Measurements from ENCODE around the gene FAM193A.
A peak's percentile ranks its signal among the peaks of the same experiment; 100 is the strongest.
"Not testable (repeated sequence)": the region's sequence is repeated elsewhere in the genome, so short reads cannot be mapped to it uniquely, and the experiment has no call there.

Gene FAM193A

GRCh38 chr4:2733001-2733843 lies 196.8 kb downstream of the FAM193A start:
- no peak for DNase-seq

- DNase-seq, result no peak
Observed at GRCh38 chr4:2733844-2734574, 197.6 kb downstream of the FAM193A start.

GRCh38 chr4:2734612-2735011 lies 198.2 kb downstream of the FAM193A start:
- DNase-seq, result no peak

DNA sequence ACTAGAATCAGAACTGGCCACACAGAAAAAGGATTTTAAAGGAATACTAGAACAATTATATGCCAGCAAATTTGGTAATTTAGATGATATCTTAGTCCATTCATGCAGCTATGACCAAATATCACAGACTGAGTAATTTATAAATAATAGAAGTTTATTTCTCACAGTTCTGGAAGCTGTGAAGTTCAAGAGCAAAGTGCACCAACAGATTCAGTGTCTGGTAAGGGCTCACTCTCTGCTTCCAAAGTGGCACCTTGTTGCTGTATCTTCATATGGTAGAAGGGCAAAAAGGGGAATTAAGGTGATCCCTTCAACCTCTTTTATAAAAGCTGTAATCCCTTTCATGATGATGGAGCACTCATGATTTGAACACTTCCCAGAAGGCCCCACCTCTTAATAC lies 199.4 kb downstream of the FAM193A start:
- no peak for DNase-seq

- not testable (repeated sequence) for DNase-seq
Observed at GRCh38 chr4:2738296-2738695, 201.8 kb downstream of the FAM193A start.

DNA sequence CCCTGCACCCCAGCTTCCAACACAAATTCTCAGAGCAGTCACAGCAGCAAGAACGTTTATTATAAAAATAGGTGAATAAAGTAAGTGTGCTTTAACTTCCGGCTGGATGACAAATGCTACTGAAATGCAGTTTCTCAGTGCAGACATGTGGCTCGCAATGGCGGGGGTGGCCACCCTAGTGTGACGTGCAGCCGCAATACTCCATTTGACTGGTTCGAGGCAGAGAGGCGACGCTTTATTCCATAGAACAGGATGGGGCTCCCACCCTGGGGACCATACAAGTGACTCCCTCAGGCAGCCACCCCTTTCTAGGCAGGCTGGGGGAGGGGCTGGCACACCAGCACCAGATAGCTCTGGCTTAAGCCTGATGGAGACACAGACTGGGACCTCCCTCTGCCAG lies 205.2 kb downstream of the FAM193A start:
- DNase-seq, result no peak

- no peak for DNase-seq
Observed at GRCh38 chr4:2742081-2742822, 205.8 kb downstream of the FAM193A start.

DNA sequence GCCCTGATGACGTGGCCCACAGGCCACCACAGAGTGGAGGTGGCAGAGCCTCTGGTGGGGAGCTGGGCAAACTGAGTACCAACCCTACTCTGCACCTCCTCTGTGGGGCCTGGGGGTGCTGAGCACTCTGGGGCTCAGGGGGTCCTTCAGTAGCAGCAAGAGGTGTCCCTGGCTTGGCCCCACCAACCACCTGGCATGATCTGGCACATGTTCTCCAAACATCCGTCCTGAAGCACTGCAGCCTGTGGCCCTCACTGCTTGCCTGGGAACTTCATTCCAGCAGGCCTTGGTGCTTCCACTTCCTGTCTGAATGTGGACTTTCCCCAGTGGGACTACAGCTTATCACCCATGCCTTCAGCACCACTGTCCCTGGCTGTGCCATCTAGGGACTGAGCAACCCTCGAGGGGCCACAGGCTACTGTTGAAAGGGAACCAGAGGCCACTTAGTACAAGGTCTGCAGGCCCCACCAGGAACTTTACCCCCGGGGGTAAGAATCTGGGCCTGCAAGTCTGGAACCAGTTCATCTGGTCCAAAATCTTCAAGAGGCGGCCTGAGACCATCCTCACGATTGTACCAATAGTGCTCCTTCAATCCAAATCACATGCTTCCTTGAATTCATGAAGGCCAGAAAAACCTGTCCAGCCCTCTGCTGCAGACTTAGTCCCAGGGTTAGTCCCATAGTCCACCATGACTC lies 206.5 kb downstream of the FAM193A start:
- DNase-seq, result no peak

DNA sequence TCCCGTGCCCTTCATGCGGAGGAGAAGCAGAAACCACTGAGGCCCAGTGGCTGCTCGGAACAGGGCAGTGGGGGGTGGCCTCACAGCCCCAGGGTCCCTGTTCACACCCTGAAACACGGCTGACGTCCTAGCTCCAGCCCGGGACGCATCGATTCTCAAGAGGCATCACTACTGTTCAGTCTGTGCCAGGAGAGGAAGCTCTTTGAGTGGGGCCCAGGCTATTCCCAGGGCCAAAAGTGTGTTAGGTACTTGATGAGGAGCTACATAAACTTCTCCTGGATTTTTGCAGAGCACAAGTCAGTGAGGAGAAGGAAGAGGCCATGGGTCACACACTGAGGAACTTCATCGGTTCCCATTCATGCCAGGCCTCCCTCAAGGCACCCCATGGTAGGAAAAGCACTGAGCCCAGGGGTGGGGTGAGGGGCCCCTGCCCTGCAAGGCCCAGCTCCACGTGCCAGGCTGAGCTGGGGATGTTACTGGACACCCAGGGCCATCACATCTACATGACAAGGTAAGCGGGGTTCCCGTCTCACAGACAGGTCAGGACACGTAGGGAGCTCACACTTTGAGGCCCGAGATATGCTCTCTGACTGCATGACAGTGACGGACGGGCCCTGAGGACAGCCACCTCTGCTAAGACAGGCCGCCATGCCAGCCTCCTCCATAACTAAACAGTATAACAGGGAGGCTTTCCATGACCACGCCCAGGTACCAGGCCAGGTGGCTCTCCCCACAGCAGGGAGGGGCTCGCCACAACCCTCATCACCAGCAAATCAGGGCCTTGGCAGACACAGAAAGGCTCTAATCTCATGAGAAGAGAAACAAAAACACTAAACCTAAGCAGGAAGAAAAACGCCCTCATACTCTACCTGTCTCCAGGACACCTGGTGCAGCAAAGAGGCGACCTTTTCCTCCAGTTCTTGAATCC lies 207.3 kb downstream of the FAM193A start:
- no peak for DNase-seq

DNA sequence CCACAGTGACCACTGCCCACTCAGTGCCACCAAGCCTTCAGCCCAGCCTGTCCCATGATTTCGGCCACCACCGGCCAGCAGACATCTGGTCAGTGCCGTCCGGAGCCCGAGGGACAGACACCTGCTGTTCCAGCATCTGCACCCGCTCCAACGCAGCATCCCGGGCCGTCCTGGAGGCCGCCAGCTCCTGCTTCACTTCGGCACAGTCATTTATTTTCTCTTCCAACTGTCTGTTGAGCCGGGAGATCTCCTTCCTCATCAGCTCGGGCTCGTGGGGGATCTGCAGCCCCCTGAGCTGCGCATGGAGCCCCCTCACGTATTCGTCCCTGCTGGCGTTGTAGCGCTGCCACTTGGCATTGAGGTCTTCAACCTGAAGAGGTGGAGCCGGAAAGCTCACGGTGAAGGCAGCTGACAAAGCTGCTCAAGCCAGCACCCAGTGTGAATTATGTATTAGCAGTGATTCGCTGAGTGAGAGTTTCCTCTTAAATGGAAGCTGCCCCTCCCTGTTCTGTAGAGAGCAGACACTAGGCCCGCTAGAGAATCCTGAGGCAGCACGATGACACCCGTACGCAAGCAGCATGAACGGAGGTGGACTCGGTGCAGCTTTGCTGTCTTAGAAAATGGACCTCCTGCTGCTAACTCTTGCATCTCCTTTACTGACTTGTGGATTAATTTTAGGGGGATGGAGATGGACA lies 208.3 kb downstream of the FAM193A start:
- no peak for DNase-seq

GRCh38 chr4:2745516-2745915 lies 209.1 kb downstream of the FAM193A start:
- DNase-seq, result no peak

GRCh38 chr4:2745981-2746806 lies 209.7 kb downstream of the FAM193A start:
- DNase-seq, result peak; percentile 91

DNA sequence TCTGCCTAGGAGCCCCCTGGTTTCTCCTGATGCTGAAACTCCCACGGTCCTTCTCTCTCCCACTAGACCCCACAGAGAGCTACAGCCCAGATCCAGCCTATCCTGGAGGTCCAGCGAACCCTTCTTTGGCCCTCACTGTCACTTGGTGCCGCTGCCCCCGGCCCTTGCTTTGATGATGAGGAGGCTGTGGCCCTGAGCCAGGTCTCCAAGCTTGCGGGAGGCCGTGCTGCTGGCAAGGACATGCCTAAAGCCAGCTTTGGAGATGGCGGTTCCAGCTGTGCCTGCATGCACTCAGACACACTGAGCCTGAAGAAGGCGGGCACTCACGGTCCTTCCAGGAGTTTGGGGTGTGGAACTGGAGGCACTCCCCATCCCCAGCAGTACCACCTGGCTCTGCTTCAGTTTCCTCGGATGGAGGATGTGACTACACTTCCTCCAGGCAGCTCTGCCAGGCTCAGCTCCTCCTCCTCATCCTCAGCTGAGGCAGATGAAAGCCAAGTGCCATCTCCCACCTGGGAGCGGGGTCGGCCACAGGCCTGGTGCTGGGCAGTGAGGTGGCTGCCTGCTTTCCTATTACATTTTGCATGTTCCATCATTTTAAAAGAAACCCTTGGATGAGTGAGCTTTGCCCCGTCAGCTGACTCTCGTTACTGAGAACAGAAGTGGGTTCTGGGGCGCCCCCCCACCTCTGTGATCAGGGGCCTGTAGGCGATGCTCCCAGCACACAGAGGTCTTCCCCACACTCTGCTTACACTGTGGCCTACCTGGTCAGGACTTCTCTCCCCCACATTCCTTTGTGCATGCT lies 210.6 kb downstream of the FAM193A start:
- peak; percentile 20 for DNase-seq

DNA sequence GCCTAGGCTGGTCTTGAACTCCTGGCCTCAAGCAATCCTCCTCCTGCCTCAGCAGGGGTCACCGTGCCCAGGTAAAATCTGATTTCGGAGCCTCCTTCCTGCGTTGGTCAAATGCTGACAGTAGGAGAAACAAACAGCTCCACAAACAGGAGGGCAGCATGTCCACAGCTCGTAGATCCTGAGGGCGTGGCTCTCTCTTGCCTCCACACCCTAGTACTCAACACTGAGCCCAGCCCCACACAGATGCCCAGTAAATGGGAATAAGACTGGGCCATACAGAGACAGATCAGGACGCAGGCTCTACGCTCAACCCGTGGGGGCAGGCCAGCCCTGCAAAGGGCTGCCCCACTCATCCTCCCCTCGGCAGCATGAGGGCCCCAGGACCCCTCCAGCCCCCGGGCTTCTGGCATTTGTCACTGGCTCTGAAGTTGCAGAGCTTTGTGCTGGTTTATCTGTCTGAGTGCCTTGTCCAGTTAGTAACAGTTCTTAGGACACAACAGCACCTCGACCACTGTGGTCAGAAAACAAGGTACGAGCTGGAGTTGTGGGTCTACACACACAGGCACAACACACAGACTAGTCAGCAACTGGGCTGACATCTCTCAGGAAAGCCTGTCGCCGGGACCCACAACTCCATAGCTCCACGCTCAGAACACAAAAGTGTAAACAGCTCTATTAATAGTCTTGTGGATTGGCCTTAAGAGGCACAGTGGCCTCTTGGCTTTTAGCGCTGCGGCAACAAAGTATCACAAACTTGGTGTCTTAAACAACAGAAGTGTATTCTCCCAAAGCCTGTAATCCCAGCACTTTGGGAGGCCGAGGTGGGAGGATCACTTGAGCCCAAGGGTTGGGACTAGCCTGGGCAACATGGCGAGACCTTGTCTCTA lies 214.5 kb downstream of the FAM193A start:
- no peak for DNase-seq

DNA sequence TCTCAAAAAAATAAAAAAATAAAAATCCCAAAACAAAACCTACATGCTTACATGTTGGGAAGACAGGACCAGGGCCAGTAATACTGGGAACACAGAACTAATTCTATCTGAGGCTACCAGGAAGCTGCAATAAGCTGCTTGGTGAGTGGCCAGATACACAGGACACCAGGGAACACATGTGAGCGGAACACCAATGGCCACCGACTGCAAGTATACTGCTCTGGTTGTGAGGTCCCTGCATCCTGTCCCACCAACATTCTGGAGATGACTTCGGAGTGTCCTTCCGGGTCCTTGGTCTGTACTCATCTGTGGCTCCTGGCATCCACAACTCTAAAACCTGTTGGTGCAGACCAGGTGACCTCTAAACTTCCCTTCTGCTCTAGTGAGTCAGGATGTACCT lies 217.0 kb downstream of the FAM193A start:
- DNase-seq, result no peak

GRCh38 chr4:2754848-2755819 lies 218.7 kb downstream of the FAM193A start:
- no peak for DNase-seq

Data from CD4-positive, alpha-beta T cell treated with Interleukin-21 for 1 hour (primary cell).